ENCODE measurements around the gene ZNF212. TPM values are rescaled to one million over a fixed set of nuclear protein-coding genes. Genes with fewer than 3 reads are reported as not detected.

Gene ZNF212
- total RNA-seq, 1 experiment from 2014 or later, result 9.7 TPM

DNA sequence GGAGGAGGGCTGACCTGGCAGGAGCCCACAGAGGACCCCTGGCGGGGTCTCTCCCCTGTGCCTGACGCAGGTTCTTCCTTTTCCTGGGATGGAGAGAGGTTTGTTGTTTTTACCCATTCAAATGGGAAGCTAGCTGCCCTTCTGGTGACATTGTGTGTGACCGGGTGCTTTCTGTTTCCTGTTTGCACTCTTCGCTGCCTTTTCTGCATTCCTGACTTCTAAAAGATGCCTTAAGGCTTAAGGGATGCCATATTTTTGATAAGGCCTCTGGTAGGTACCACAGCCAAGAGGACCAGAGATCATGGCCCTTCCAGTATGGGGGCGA lies 42.8 kb downstream of the ZNF212 start:
- no peak overlapping the region for H3K27ac ChIP-seq (ENCODE audit: low read length)
- H3K4me1 ChIP-seq (ENCODE audit: insufficient read depth, low read length), result peaks cover 27% of the 10 kb centered on the region
- ATAC-seq, result no peak
- POLR2A ChIA-PET (ENCODE audit: unreplicated experiment), result no interaction called here
- no peak overlapping the region for H3K4me3 ChIP-seq (ENCODE audit: low read length)
- no peak for DNase-seq
- intact Hi-C loops (cut with micrococcal nuclease), result loop anchor here (10.0 kb wide), 1 partner anchor 213 kb away; the partner anchor contains the start of gene ZNF746
- no TSS peak for BruUV-seq (replicated peaks)
- no peaks in the 10 kb centered on the region for H3K9me2 ChIP-seq (replicated peaks; ENCODE audit: low read length)
- H3K36me3 ChIP-seq (ENCODE audit: low read depth, low read length), result no peaks in the 10 kb centered on the region; the same call in 1 of the 2 replicates
- H3K79me2 ChIP-seq (ENCODE audit: low read length), result no peaks in the 10 kb centered on the region
- H3F3A ChIP-seq (ENCODE audit: low read length, unreplicated experiment), result no peaks in the 10 kb centered on the region
- no peak for TF ChIP-seq EZH2phosphoT487 (IDR thresholded peaks at IDR 0.05; ENCODE audit: borderline replicate concordance, low read length)
- no peak for TF ChIP-seq EZH2 (IDR thresholded peaks at IDR 0.05; ENCODE audit: low read length, unreplicated experiment)
- CTCF ChIA-PET, result no interaction called here
- no peak overlapping the region for H3K9ac ChIP-seq (ENCODE audit: low read length)
- H3K4me2 ChIP-seq (ENCODE audit: low read length), result no peak overlapping the region
- H4K20me1 ChIP-seq (ENCODE audit: low read length), result no peaks in the 10 kb centered on the region
- no peaks in the 10 kb centered on the region for H3K27me3 ChIP-seq (ENCODE audit: low read length)
- no peaks in the 10 kb centered on the region for H3K9me3 ChIP-seq (ENCODE audit: low read length)
- no peak overlapping the region for H2AFZ ChIP-seq (ENCODE audit: low read length)

GRCh38 chr7:149283321-149283720 lies 43.9 kb downstream of the ZNF212 start:
- H4K20me1 ChIP-seq (ENCODE audit: low read length), result no peaks in the 10 kb centered on the region
- H3K4me3 ChIP-seq (ENCODE audit: low read length), result no peak overlapping the region
- DNase-seq (no peak), ATAC-seq (no peak)
- H3K9ac ChIP-seq (ENCODE audit: low read length), result no peak overlapping the region
- no peaks in the 10 kb centered on the region for H3K9me2 ChIP-seq (replicated peaks; ENCODE audit: low read length)
- ChIA-PET POLR2A (ENCODE audit: unreplicated experiment) (no interaction called here), CTCF (no interaction called here)
- no peak overlapping the region for H3K4me2 ChIP-seq (ENCODE audit: low read length)
- no peak for TF ChIP-seq CTCF (conservative IDR thresholded peaks at IDR 0.05; ENCODE audit: low read depth, low read length)
- no peak for TF ChIP-seq EZH2 (IDR thresholded peaks at IDR 0.05; ENCODE audit: low read length, unreplicated experiment)
- TF ChIP-seq EZH2phosphoT487 (IDR thresholded peaks at IDR 0.05; ENCODE audit: borderline replicate concordance, low read length), result no peak
- no peaks in the 10 kb centered on the region for H3K79me2 ChIP-seq (ENCODE audit: low read length)
- intact Hi-C loops (cut with micrococcal nuclease), result loop anchor here (10.0 kb wide), 1 partner anchor 211 kb away; the partner anchor contains the start of gene ZNF746
- no peak overlapping the region for H2AFZ ChIP-seq (ENCODE audit: low read length)
- no peaks in the 10 kb centered on the region for H3K9me3 ChIP-seq (ENCODE audit: low read length)
- no peaks in the 10 kb centered on the region for H3K36me3 ChIP-seq (ENCODE audit: low read depth, low read length)
- no TSS peak for BruUV-seq (replicated peaks)
- no peaks in the 10 kb centered on the region for H3K27me3 ChIP-seq (ENCODE audit: low read length)
- H3K4me1 ChIP-seq (ENCODE audit: insufficient read depth, low read length), result peaks cover 34% of the 10 kb centered on the region
- no peak overlapping the region for H3K27ac ChIP-seq (ENCODE audit: low read length)
- no peaks in the 10 kb centered on the region for H3F3A ChIP-seq (ENCODE audit: low read length, unreplicated experiment)

- Histone ChIP-seq H3K9me3 (ENCODE audit: low read length) (no peaks in the 10 kb centered on the region), H4K20me1 (ENCODE audit: low read length) (no peaks in the 10 kb centered on the region), H3K4me1 (ENCODE audit: insufficient read depth, low read length) (peaks cover 34% of the 10 kb centered on the region), H2AFZ (ENCODE audit: low read length) (peak overlapping the region; percentile 16; the same call in 1 of the 2 replicates), H3K9ac (ENCODE audit: low read length) (no peak overlapping the region), H3K36me3 (ENCODE audit: low read depth, low read length) (no peaks in the 10 kb centered on the region), H3K4me2 (ENCODE audit: low read length) (peak overlapping the region; percentile 92), H3K27me3 (ENCODE audit: low read length) (no peaks in the 10 kb centered on the region), H3F3A (ENCODE audit: low read length, unreplicated experiment) (no peaks in the 10 kb centered on the region), H3K79me2 (ENCODE audit: low read length) (no peaks in the 10 kb centered on the region), H3K9me2 (replicated peaks; ENCODE audit: low read length) (no peaks in the 10 kb centered on the region), H3K27ac (ENCODE audit: low read length) (no peak overlapping the region), H3K4me3 (ENCODE audit: low read length) (peak overlapping the region; percentile 67; the same call in 1 of the 2 replicates)
- no TSS peak for BruUV-seq (replicated peaks)
- ATAC-seq, result no peak
- POLR2A ChIA-PET (ENCODE audit: unreplicated experiment), result interaction anchor here (0.6 to 1.0 kb wide), 2 partner anchors 80 to 89 kb away, joined by 3 to 5 read pairs; partner anchors contain the start of gene ZNF282
- DNase-seq, result no peak
- intact Hi-C loops (cut with micrococcal nuclease), result loop anchor here (2.0 to 10.0 kb wide), 2 partner anchors 22 to 210 kb away; partner anchors contain the start of genes ZNF746 and ZNF783
- TF ChIP-seq EZH2phosphoT487 (IDR thresholded peaks at IDR 0.05; ENCODE audit: borderline replicate concordance, low read length), result no peak
- TF ChIP-seq CTCF (conservative IDR thresholded peaks at IDR 0.05; ENCODE audit: low read depth, low read length), result no peak
- TF ChIP-seq EZH2 (IDR thresholded peaks at IDR 0.05; ENCODE audit: low read length, unreplicated experiment), result no peak
- CTCF ChIA-PET, result interaction anchor here (1.1 to 1.3 kb wide), 3 partner anchors 22 to 89 kb away, joined by 3 to 9 read pairs (median 4); partner anchors contain the start of genes ZNF282 and ZNF783
Measured at GRCh38 chr7:149284343-149284742, 44.9 kb downstream of the ZNF212 start.

Measured in PC-3 (cell line).